H9 (cell line): ENCODE results near the gene SYCE3. TPM values are rescaled to one million over a fixed set of nuclear protein-coding genes. Genes with fewer than 3 reads are reported as not detected.

ENCODE experiments used
- DNase-seq: peaks from one replicate; pipeline ENCODE4 v3.0.0-alpha.2; 2017
- H2AFZ ChIP-seq: one replicate; pipeline ENCODE4 v1.6.1; 2013; ENCODE audit warnings: mild to moderate bottlenecking, low read length, control low read depth, moderate library complexity
- H2AK5ac ChIP-seq: 2 replicates; pipeline ENCODE4 v1.6.1; 2013; ENCODE audit warnings: low read length, control low read depth, mixed read lengths; ENCODE audit not compliant: insufficient read length
- H2BK120ac ChIP-seq: one replicate; pipeline ENCODE4 v1.6.1; 2013; ENCODE audit warnings: low read depth, mild to moderate bottlenecking, low read length, control low read depth, inconsistent platforms; ENCODE audit not compliant: poor library complexity, severe bottlenecking
- H2BK12ac ChIP-seq: 2 replicates; pipeline ENCODE4 v1.6.1; 2013; ENCODE audit warnings: low read length, control low read depth, mixed read lengths, low read depth; ENCODE audit not compliant: insufficient read length
- H2BK15ac ChIP-seq: 2 replicates; pipeline ENCODE4 v1.6.1; 2013; ENCODE audit warnings: low read depth, low read length, control low read depth
- H2BK20ac ChIP-seq: one replicate; pipeline ENCODE4 v1.6.1; 2013; ENCODE audit warnings: low read depth, mild to moderate bottlenecking, low read length, control low read depth, inconsistent platforms; ENCODE audit not compliant: poor library complexity, severe bottlenecking
- H2BK5ac ChIP-seq: 2 replicates; pipeline ENCODE4 v1.6.1; 2013; ENCODE audit warnings: low read length, control low read depth, mixed read lengths; ENCODE audit not compliant: insufficient read length
- H3K14ac ChIP-seq: 2 replicates; pipeline ENCODE4 v1.6.1; 2013; ENCODE audit warnings: low read length, control low read depth; ENCODE audit not compliant: insufficient read depth
- H3K18ac ChIP-seq: 2 replicates; pipeline ENCODE4 v1.6.1; 2013; ENCODE audit warnings: low read depth, mild to moderate bottlenecking, mixed read lengths, low read length, control low read depth; ENCODE audit not compliant: insufficient read length
- H3K23ac ChIP-seq: 2 replicates; pipeline ENCODE4 v1.6.1; 2013; ENCODE audit warnings: low read length, control low read depth, mixed read lengths, low read depth; ENCODE audit not compliant: insufficient read length
- H3K23me2 ChIP-seq: 2 replicates; pipeline ENCODE4 v1.6.1; 2013; ENCODE audit warnings: low read depth, mild to moderate bottlenecking, mixed read lengths, low read length, control low read depth; ENCODE audit not compliant: insufficient read length, poor library complexity, severe bottlenecking
- H3K27ac ChIP-seq: 2 replicates; pipeline ENCODE4 v1.5.1; 2013; ENCODE audit warnings: low read length, control low read depth, mixed read lengths, low read depth; ENCODE audit not compliant: insufficient read length
- H3K27me3 ChIP-seq: 2 replicates; pipeline ENCODE4 v1.6.1; 2013; ENCODE audit warnings: low read length, control low read depth, inconsistent platforms; ENCODE audit not compliant: insufficient read depth
- H3K4ac ChIP-seq: 2 replicates; pipeline ENCODE4 v1.6.1; 2013; ENCODE audit warnings: low read depth, mild to moderate bottlenecking, control low read depth, inconsistent platforms, low read length, moderate library complexity
- H3K4me1 ChIP-seq: 2 replicates; pipeline ENCODE4 v1.6.1; 2013; ENCODE audit warnings: low read length, control low read depth, inconsistent platforms; ENCODE audit not compliant: insufficient read depth
- H3K4me2 ChIP-seq: 2 replicates; pipeline ENCODE4 v1.6.1; 2013; ENCODE audit warnings: low read length, control low read depth, mixed read lengths; ENCODE audit not compliant: insufficient read length, insufficient read depth
- H3K56ac ChIP-seq: 2 replicates; pipeline ENCODE4 v1.6.1; 2013; ENCODE audit warnings: low read depth, mild to moderate bottlenecking, mixed read lengths, low read length, control low read depth; ENCODE audit not compliant: insufficient read length
- H3K79me1 ChIP-seq: 2 replicates; pipeline ENCODE4 v1.6.1; 2013; ENCODE audit warnings: low read depth, mild to moderate bottlenecking, moderate library complexity, low read length, control low read depth, inconsistent platforms; ENCODE audit not compliant: insufficient read depth, poor library complexity, severe bottlenecking
- H3K79me2 ChIP-seq: 2 replicates; pipeline ENCODE4 v1.6.1; 2013; ENCODE audit warnings: low read length, control low read depth, inconsistent platforms; ENCODE audit not compliant: insufficient read depth
- H3K9ac ChIP-seq: 2 replicates; pipeline ENCODE4 v1.6.1; 2013; ENCODE audit warnings: low read length, control low read depth, mixed read lengths; ENCODE audit not compliant: insufficient read length; ENCODE audit errors: extremely low read depth
- H3K9me3 ChIP-seq: one replicate; pipeline ENCODE4 v1.6.1; 2013; ENCODE audit warnings: low read depth, low read length, inconsistent platforms; ENCODE audit not compliant: control insufficient read depth
- H3T11ph ChIP-seq: one replicate; pipeline ENCODE4 v1.6.1; 2013; ENCODE audit warnings: mild to moderate bottlenecking, low read length, control low read depth, inconsistent platforms
- H4K20me1 ChIP-seq: one replicate; pipeline ENCODE4 v1.6.1; 2013; ENCODE audit not compliant: control insufficient read depth, insufficient read length, insufficient read depth
- H4K5ac ChIP-seq: 2 replicates; pipeline ENCODE4 v1.6.1; 2013; ENCODE audit warnings: low read depth, mild to moderate bottlenecking, mixed read lengths, low read length, control low read depth; ENCODE audit not compliant: insufficient read length
- H4K8ac ChIP-seq: replicated peaks from 2 replicates; pipeline ENCODE4 v1.6.1; 2013; ENCODE audit warnings: low read length, control low read depth, mixed read lengths, low read depth; ENCODE audit not compliant: insufficient read length
- H4K91ac ChIP-seq: 2 replicates; pipeline ENCODE4 v1.6.1; 2013; ENCODE audit warnings: low read depth, mild to moderate bottlenecking, moderate library complexity, mixed read lengths, low read length, control low read depth; ENCODE audit not compliant: insufficient read length
- H3K27ac Mint-ChIP-seq, 3 experiments: 2 replicates in 2 of 3; 3 replicates in 1 of 3; pipeline ENCODE4 v1.8.0; 2020 to 2021; ENCODE audit warnings: mixed read lengths in 3 of 3, mild to moderate bottlenecking in 1 of 3, moderate library complexity in 1 of 3
- H3K27me3 Mint-ChIP-seq: 2 replicates; pipeline ENCODE4 v1.8.0; 2021; ENCODE audit warnings: low read depth, mild to moderate bottlenecking, moderate library complexity, mixed read lengths
- H3K36me3 Mint-ChIP-seq, 3 experiments: 2 replicates in 2 of 3; 3 replicates in 1 of 3; pipeline ENCODE4 v1.8.0; 2020 to 2021; ENCODE audit warnings: low read depth in 3 of 3, mixed read lengths in 3 of 3; ENCODE audit not compliant: insufficient read depth in 1 of 3
- H3K4me1 Mint-ChIP-seq, 2 experiments: 2 replicates each; pipeline ENCODE4 v1.8.0; 2020; ENCODE audit warnings: mixed read lengths in 2 of 2
- H3K4me3 Mint-ChIP-seq, 2 experiments: 2 replicates in 1 of 2; 3 replicates in 1 of 2; pipeline ENCODE4 v1.8.0; 2020 to 2021; ENCODE audit warnings: mild to moderate bottlenecking in 2 of 2, mixed read lengths in 2 of 2, moderate library complexity in 1 of 2
- H3K9me3 Mint-ChIP-seq, 2 experiments: 2 replicates in 1 of 2; 3 replicates in 1 of 2; pipeline ENCODE4 v1.8.0; 2020; ENCODE audit warnings: mild to moderate bottlenecking in 2 of 2, mixed read lengths in 2 of 2, moderate library complexity in 1 of 2
- CTCF ChIP-seq: fragments of 200-600 bp; sonication (generic); conservative IDR thresholded peaks from 3 replicates; pipeline ENCODE4 v1.8.0; 2021; ENCODE audit warnings: antibody characterized with exemption, mild to moderate bottlenecking
- WGBS: extraction: QIAGEN DNeasy Blood & Tissue Kit; methylation state at CpG from one replicate; pipeline ENCODE4 v1.1.7; 2013; ENCODE audit warnings: missing lambda C conversion rate, low lambda C conversion rate, mixed read lengths; ENCODE audit not compliant: insufficient read length; ENCODE audit errors: extremely low coverage; 5-methylcytosine and 5-hydroxymethylcytosine counted together
- total RNA-seq: library from RNA; stranded (reverse); gene quantifications from 2 replicates; pipeline ENCODE4 v1.2.1, GENCODE V29; 2021

Gene SYCE3
- total RNA-seq, 1 experiment from 2014 or later = 0.85 TPM

GRCh38 chr22:50513175-50513574, 49.5 kb downstream of the SYCE3 start:
- Histone ChIP-seq H4K91ac (no peak overlapping the region), H3K14ac (no peak overlapping the region), H3K79me1 (peaks cover 11% of the 10 kb centered on the region), H2BK20ac (no peak overlapping the region), H3K79me2 (peaks cover 13% of the 10 kb centered on the region; the same call in 1 of the 2 replicates), H3K9me3 (no peaks in the 10 kb centered on the region), H4K8ac (no peak overlapping the region), H2BK5ac (no peak overlapping the region), H4K20me1 (peaks cover 3% of the 10 kb centered on the region), H2AFZ (no peak overlapping the region), H3K18ac (no peak overlapping the region), H3K4ac (no peak overlapping the region), H2BK15ac (no peak overlapping the region), H3K27me3 (no peaks in the 10 kb centered on the region), H3K23me2 (peaks cover 5% of the 10 kb centered on the region), H3K9ac (no peak overlapping the region), H3K23ac (no peak overlapping the region), H2BK120ac (no peak overlapping the region), H2BK12ac (no peak overlapping the region), H3K4me2 (no peak overlapping the region), H3K56ac (no peak overlapping the region), H3T11ph (no peak overlapping the region), H4K5ac (no peak overlapping the region), H3K27ac (no peak overlapping the region), H3K4me1 (no peaks in the 10 kb centered on the region), H2AK5ac (no peak overlapping the region)
- H3K27me3 Mint-ChIP-seq = no peaks in the 10 kb centered on the region
- peaks cover 0 to 26% (median 25%) of the 10 kb centered on the region in 3 experiments; a peak in 6 of 7 replicates for H3K36me3 Mint-ChIP-seq
- no peak overlapping the region for H3K4me3 Mint-ChIP-seq
- H3K4me1 Mint-ChIP-seq = peaks cover 10 to 11% of the 10 kb centered on the region in 2 experiments
- no peak for DNase-seq
- no CpG with 5 or more reads among the region's 15 CpGs for WGBS
- no peaks in the 10 kb centered on the region for H3K9me3 Mint-ChIP-seq
- H3K27ac Mint-ChIP-seq = no peak overlapping the region
- no peak for TF ChIP-seq CTCF
